DLD1 (cell line): ENCODE results near the gene PCNX1.
"Not testable (repeated sequence)": the region's sequence is repeated elsewhere in the genome, so short reads cannot be mapped to it uniquely, and the experiment has no call there.

Experiments
- in situ Hi-C: cut with HindIII; loops from 2 replicates; pipeline ENCODE4 v1.10.0; 2017; ENCODE audit warnings: low sequenced_read_pairs

PCNX1 gene

DNA sequence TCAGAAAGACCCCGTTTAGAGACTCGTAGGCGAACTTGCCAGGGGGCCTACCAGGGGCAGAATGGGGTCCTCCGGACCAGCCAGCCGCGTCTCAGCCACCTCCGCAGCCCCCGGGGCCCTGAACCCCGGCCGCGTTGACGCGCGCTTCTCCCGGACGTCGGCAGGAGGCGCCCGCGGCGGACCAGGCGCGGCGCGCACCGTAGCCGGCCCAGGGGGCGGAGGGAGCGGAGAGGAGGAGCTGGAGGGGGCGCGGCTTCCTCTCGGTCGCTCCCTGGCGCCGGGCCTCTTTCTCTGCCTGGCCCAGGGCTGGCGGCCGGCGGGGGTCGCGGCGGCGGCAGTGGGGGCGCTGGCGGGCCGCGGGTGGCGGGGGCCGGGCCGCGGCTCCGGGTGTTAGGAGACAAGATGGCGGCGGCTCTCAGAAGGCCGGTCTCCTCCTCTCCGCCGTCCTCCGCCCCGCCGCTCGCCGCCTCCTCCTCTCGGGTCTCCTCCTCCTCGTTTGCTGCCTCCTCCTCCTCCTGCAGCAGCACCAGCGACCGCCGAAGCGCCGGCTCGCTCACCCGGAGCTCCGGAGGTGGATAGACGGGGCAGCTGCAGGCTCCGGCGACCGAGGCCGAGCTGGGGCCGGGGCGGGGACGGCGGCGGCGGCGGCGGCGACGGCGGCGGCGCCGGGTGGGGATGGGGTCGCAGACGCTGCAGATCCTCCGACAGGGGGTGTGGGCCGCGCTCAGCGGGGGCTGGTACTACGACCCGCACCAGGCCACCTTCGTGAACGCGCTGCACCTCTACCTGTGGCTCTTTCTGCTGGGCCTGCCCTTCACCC is at the start of gene PCNX1:
Gene PCNX1 (plus strand): TSS at position 284 of the 820 bp plus-strand sequence. CDS start 392 bp downstream, at position 676.
- in situ Hi-C loops = no loop called here

GRCh38 chr14:70857496-70857890 is 49.8 kb upstream of the PCNX1 start:
- in situ Hi-C loops = no loop called here

DNA sequence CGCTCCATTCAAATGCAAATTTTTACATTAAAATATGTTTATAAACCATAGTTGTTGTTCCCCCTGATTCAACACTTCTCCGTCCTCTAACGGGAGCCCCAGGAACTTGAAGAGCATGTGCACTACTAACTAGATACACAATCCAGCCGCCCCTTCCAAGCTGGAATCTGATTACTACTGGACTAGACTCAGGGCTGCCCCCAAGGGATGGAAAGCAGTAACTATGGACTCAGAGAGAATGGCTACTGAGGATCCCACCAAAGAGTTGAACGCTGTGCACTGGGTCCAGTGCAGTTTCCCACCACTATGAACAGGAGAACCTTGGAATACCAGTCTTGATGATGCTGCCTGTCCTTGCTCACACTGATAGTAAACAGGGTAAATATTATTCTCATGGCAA is 48.6 kb upstream of the PCNX1 start:
- in situ Hi-C loops = no loop called here

- in situ Hi-C loops = not testable (repeated sequence)
Measured at GRCh38 chr14:70866992-70867391, 40.3 kb upstream of the PCNX1 start.

DNA sequence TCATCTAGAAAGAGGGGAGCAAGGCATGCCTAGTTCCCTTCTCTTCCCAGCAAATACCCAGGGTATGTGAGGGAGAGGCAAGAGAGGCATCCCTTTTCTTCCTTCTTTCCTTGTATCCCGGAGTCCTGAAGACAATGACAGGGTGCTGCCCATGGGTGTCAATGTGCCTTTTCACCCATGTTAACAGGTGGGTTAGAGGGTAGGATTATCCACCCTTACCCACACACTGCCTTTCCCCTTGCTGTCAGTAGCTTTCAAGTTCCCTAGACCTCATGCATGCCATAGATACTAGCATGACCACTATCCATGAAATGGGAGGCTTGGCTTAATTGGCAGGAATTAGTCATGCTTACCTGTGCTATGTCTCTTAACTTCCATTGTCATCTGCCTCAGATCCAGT is 36.3 kb upstream of the PCNX1 start:
- in situ Hi-C loops = no loop called here

DNA sequence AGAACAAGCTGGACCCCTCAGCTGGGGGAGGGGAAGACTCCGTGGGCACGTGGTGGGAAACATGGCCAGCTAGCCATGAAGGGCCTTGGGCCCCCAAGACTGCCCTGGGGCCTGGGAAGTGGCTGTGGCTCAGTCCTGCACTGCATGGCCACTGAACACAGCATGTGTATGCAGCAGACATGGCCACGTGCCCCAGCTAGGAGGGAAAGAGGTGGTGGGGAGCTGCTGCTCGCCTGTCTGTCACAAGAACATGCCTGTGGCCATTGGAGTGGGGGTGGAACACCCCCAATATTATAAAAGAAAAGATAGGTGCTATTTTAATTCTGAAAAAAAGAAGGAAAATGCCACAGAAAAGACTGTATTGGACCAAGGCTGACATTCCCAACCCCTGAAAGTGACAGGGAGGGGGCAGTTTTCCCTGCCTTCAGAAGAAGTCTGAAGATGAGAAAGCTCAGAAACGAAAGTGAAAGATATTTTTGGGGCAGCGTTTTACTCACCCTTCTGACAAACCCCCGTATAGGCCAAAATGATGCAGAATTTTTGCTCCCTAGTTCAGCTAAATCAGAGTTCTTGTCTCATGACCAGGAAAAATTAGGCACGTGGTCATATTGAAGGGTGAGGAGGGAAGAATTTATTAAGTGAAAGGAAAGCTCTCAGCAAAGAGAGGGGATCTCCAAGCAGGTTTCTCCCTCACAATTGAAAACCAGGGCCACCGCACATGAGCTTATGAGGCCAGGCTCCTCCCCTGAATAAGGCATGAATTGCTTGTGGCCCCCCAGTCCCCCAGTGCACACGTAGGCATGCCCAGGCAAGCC is 35.2 kb upstream of the PCNX1 start:
- in situ Hi-C loops = no loop called here

- in situ Hi-C loops = no loop called here
Measured at GRCh38 chr14:70872678-70873020, 34.6 kb upstream of the PCNX1 start.

- in situ Hi-C loops = no loop called here
Measured at GRCh38 chr14:70873627-70874026, 33.6 kb upstream of the PCNX1 start.

DNA sequence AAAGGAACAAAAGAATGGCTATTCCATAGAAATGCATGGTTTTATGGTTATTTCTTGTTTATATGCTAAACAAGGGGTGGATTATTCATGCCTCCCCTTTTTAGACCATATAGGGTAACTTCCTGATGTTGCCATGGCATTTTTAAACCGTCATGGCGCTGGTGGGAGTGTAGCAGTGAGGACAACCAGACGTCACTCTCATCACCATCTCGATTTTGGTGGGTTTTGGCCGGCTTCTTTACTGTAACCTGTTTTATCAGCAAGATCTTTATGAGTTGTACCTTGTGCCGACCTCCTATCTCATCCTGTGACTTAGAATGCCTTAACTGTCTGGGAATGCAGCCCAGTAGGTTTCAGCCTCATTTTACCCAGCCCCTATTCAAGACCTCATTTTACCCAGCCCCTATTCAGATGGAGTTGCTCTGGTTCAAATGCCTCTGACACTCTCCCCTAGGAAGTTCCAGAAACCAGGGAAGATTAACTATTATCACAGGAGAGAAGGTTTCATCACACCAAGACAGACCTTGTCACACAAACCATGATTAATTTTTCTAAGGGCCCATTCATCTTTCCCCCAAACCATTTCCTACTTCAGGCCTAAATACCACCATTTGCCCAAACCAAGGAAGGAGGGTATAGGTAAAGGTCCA is 31.3 kb upstream of the PCNX1 start:
- in situ Hi-C loops = not testable (repeated sequence)

DNA sequence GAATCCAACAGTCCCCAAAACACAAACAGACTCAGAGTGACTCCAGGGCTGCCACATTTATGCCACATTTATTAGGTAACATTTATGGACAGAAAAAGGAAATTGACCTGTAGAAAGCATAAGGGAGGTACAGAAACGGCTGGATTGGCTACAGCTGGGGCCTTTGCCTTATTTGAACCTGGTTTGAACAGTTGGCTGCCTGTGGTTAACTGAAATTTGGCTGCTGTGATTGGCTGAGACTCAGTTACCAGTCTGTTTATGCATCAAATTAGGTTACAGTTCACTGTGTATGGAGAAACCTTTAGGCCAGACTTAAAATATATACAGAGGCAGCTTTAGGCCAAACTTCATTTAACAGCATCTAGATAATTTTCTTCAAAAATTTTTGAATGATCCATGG is 27.8 kb upstream of the PCNX1 start:
- in situ Hi-C loops = no loop called here

- in situ Hi-C loops = not testable (repeated sequence)
Measured at GRCh38 chr14:70880888-70881287, 26.4 kb upstream of the PCNX1 start.

- in situ Hi-C loops = no loop called here
Measured at GRCh38 chr14:70881549-70882177, 25.6 kb upstream of the PCNX1 start.

DNA sequence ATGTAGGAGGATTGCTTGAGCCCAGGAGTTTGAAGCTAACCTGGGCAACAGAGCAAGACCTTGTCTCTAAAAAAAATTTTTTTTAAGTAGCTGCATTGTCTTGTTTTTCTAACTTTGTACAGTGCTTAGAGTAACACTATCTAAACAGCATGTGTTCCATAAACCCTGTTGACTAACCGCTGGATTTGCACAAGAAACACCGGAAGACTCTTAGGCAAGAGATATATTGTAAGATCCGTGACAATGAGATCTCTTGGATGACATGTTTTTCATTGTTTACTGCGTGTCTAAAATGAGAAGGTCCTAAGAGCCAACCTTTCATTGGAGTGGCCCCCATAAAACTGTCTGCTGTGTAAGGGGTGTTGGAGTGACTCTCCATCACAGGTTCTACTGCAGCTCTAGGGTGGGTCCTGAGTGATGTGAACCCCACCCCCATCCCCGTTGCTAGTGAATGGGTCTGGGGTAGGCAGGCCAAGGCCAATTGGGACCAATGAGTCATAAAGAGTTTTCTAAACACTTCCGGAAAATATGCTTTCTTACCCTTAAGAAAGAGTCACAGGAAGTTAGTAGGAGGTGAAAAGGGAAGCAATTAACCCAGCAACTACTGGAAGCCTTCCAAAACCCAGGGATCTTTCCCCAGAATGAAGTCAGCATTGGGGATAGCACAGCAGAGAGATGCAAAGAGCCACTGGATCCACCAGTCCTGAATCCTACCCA is 24.3 kb upstream of the PCNX1 start:
- in situ Hi-C loops = no loop called here

DNA sequence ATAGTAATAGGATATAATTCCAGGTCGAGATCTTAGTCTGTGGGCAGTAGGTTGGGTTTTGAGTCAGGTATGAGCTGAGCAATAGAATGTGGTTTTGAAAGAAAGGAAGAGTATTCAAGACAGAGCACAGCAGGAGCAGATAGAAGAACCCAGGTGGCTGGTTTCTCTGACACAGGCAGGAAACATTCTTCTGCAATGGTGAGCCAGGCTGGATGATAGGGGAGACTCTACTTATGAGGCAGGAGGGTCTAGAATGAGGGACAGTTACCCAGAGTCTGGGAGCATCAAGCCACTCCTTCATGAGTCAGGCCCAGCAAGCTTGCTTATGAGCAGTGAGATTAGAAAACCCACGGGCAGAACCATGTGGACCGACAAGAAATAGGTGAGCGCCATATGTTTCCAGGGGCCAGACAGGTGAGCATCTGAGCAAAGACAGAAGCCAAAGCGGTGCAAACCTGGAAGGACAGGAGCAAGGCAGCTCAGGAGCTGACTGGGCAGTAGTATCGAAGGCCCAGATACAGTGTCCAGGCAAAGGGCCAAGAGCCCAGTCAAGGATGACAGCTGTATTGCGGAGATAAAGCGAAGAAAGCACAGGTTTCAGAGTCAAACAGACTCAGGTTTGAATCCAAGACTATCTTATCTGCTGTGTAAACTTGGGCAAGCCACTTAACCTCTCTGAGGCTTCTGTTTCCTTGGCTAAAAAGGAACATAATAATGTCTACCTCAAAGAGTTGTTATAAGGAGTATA is 22.5 kb upstream of the PCNX1 start:
- in situ Hi-C loops = no loop called here

DNA sequence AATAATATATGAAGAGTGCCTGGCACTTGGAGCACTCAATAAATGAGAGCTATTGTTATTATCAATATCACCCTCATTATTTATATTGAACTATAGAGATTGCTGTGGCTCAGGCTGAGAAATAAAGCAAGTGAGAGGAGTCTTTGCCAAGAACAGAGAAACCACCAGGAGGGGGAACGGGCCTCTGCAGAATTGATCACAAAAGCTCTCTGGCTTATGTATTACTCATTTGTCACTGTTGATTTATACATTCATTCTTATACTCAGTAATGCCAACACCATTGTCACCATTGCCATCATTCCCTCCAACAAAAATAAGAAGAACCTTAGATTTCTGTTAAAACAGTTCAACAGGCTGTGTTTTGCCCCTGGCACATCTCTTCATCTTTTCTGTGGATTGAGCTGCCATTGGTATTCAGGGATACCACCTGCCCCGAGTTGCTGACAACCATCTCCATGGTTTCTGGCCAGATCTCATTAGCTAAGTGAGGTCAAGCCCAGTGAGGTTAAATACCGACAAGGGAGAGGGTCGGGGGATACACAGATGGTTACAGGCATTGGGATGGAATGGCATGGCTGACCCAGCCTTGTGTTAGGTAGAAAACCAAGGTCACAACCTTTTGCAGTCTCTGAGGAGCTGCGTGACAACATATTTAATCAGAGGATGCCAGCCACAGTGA is 21.8 kb upstream of the PCNX1 start:
- in situ Hi-C loops = no loop called here

DNA sequence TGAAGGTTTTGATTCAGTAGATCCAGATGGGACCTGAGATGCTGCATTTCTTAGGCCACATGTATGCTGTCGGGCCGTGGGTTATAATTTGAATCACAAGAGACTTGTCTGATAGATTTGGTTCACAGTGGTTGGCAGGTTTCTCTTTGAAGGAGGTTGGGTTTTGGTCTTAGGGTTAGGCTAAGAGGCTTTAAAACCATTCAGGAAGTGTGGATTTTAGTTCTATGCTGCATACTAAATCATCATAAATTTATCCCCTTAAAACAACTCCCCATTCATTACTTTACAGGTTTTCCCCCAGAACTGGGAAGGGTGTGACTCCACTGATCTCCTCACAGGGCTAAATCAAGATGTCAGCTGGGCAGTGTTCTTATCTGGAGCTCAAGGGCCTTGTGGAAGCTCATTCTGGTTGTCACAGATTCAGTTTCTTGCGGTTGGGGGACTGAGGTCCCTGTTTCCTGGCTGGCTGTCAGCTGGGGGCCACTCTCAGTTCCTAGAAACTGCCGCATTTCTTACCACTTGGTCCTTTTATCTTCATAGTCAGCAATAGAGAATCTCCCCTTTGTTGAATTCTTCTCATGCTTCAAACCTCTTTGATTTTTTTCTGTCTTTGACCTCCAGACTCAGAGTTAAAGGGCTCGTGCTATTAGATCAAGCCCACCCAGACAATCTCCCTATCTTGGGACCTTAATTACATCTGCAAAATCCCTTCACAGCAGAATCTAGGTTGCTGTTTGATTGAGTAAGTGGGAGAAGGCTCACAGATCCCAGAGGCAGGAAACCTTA is 20.6 kb upstream of the PCNX1 start:
- in situ Hi-C loops = no loop called here

DNA sequence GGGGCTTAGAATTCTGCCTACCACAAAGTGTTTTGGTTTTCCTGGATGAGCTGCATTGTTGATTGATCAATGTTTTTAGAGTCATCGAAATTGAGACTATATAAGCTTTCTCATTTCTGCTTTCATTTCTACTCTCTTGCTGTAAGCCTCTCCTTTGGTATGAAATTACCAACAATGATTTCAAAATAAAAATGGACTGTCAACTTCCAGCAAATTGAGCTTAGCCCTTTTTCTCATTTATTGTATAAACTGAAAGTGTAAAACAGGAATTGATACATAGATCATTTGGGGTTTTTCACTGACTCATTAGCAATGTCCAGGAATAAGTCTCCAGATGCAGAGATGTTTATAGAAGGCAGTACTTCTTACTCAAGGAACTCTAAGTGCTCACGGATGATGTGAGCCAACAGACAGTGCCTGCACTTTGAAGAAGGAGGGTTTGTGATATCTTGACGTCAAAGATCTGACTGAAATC is 20.0 kb upstream of the PCNX1 start:
- in situ Hi-C loops = no loop called here

DNA sequence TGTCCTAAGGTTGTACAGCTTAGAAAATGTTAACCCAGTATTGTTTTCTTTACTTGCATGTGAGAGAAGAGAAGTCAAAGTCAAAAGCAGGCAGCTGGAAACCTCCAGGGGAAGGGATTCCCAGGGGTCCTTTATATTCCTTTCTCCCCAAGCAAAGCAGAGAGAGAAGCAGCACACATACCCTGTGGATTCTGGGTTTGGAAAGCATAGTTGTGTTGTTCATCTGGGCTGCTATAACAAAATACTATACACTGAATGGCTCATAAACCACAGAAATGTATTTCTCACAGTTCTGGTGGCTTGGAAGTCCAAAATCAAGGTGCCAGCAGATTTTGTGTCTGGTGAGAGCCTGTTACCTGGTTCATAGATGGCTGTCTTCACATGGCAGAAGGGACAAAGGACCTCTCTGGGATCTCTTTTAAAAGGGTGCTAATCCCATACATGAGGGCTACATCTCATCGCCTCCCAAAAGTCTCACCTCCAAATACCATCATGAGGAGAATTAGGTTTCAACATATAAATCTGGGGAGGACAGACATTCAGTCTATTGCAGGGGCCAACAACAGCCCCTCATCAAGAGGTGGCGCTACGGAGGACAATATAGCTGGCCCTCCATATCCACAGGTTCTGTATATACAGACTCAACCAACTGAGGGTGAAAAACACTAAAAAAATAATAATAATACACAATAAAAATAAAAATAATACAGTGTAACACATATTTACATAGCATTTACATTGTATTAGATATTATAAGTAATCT is 19.3 kb upstream of the PCNX1 start:
- in situ Hi-C loops = no loop called here
